HG03520 (cell line): Measurements from ENCODE around the gene NDE1.

Experiments
- ATAC-seq: cut with Tn5 transposase; IDR thresholded peaks from one replicate; pipeline ENCODE4 v1.9.1; 2021; ENCODE audit warnings: mild to moderate bottlenecking, moderate library complexity; ENCODE audit not compliant: unreplicated experiment

The NDE1 gene

GRCh38 chr16:15732416-15732815 is 82.4 kb downstream of the NDE1 start:
- no peak for ATAC-seq

GRCh38 chr16:15735610-15736009 is 85.6 kb downstream of the NDE1 start:
- ATAC-seq: no peak

- ATAC-seq: no peak
Measured at GRCh38 chr16:15736529-15736928, 86.5 kb downstream of the NDE1 start.

- no peak for ATAC-seq
Measured at GRCh38 chr16:15737140-15737644, 87.1 kb downstream of the NDE1 start.

GRCh38 chr16:15739464-15739863 is 89.4 kb downstream of the NDE1 start:
- ATAC-seq: no peak

GRCh38 chr16:15739950-15740349 is 89.9 kb downstream of the NDE1 start:
- ATAC-seq: no peak

- no peak for ATAC-seq
Measured at GRCh38 chr16:15741207-15741871, 91.3 kb downstream of the NDE1 start.

GRCh38 chr16:15742716-15743115 is 92.7 kb downstream of the NDE1 start:
- ATAC-seq: no peak

- ATAC-seq: no peak
Measured at GRCh38 chr16:15743657-15744056, 93.6 kb downstream of the NDE1 start.

- ATAC-seq: no peak
Measured at GRCh38 chr16:15746332-15746731, 96.3 kb downstream of the NDE1 start.

GRCh38 chr16:15747937-15748336 is 97.9 kb downstream of the NDE1 start:
- no peak for ATAC-seq

GRCh38 chr16:15748654-15749053 is 98.6 kb downstream of the NDE1 start:
- no peak for ATAC-seq

- ATAC-seq: no peak
Measured at GRCh38 chr16:15749371-15749770, 99.3 kb downstream of the NDE1 start.

- no peak for ATAC-seq
Measured at GRCh38 chr16:15749985-15750384, 99.9 kb downstream of the NDE1 start.

GRCh38 chr16:15751940-15752339 is 101.9 kb downstream of the NDE1 start:
- no peak for ATAC-seq

- no peak for ATAC-seq
Measured at GRCh38 chr16:15752717-15753488, 102.9 kb downstream of the NDE1 start.

GRCh38 chr16:15754821-15755534 is 104.9 kb downstream of the NDE1 start:
- ATAC-seq: no peak

GRCh38 chr16:15757077-15757386 is 107.0 kb downstream of the NDE1 start:
- no peak for ATAC-seq

GRCh38 chr16:15757630-15758251 is 107.7 kb downstream of the NDE1 start:
- ATAC-seq: no peak

- ATAC-seq: no peak
Measured at GRCh38 chr16:15759070-15759469, 109.0 kb downstream of the NDE1 start.

- ATAC-seq: no peak
Measured at GRCh38 chr16:15760129-15760528, 110.1 kb downstream of the NDE1 start.
